HG02885 (cell line): ENCODE results near the gene DCLRE1A.

Experiments used
- ATAC-seq: cut with Tn5 transposase; IDR thresholded peaks from one replicate; pipeline ENCODE4 v1.9.1; 2021; ENCODE audit warnings: mild to moderate bottlenecking; ENCODE audit not compliant: unreplicated experiment, poor library complexity

DCLRE1A gene

GRCh38 chr10:113854013-113854760 is at the start of gene DCLRE1A, which contains the start of gene NHLRC2:
TSS of gene DCLRE1A (minus strand) at chr10:113854082. CDS start at chr10:113853182, 900 bp downstream.
TSS of gene NHLRC2 (plus strand) at chr10:113854661. CDS start at chr10:113854873, 212 bp downstream.
- ATAC-seq: peak; percentile 48

DNA sequence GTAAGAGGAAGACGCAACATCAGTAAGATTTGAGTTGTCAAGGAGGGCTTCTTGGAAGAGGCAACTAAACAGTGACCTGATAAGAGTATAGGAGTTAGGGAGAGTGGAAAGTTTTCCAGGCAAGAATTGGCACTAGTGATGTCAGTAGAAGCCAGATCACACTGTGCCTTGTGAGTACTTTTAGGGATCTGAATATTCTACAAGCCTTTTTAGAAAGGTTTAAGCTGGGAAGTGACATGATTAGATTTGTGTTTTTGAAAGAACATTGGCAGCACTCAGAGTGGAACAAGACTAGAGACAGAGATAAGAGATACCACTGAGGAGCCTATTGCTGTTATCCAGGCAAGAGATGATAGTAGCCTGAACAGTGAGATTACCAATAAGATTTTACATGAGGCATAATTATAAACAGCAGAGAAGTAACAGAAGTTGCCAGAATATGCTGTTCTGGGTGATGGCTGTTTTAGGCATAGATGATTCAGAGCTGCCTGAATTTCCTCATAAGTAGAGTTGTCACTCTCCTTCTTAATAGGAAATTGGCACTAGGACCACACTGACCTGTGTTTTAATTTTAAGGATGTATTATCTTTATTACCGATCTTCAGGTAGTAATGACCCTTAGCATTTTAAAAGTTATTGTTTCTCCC is 46.2 kb upstream of the DCLRE1A start:
- ATAC-seq: no peak

DNA sequence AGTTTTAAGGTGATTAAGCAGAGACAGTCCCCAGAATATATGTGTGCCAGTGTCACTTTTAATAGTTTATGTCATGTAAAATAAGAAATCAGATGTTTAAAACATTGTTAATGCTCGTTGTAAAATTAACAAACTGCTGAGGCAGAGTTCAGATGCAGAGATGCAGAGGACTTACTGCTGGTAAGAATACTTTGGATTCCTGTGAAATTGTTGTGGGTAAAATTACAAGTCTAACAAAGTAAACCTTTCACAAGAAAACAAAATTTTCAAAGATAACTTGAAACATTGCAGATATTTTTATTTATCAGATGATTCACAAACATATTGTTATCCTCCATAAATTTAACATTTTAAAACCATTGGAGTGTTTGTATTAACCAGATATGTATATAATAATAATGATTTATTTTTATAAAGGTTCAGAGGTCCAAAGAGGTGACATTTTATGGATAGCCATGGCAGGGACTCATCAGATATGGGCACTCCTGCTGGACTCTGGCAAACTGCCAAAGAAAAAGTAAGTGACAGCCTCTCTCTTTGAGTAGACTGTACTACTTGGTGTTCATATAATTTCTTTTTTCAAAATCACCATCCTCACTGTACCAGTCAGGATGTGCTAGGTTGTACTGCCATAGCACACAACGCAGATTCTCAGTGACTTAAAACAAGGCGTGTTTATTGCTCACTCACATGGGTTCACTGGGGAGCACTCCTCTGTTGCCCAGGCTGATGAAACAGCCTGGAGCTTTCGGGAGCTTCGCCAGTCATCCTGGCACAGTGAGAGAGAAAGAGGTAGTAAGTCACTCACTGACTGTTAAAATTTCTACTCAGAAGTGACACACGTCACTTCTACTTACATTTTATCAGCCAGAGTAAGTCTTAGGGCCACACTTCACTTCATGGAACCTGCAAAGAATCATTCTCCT is 44.1 kb upstream of the DCLRE1A start:
- ATAC-seq: no peak

DNA sequence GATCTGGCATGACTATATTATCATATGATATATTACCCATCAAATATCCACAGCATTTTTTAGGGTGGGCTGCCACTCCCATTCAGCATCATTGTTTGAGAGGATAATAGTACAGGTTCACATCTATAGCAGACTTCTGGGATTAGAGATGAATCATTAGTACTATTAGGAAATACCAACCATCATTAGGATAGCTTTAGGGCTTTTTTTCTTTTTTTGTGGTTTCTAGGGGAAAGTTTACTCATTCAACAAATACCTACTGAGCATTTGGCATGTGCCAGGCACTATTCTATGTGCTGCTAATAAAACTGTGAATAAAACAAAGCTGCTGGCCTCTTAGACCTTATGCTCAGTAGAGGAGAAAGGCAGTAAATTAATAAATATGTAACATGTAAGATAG is 41.1 kb upstream of the DCLRE1A start:
- ATAC-seq: no peak

DNA sequence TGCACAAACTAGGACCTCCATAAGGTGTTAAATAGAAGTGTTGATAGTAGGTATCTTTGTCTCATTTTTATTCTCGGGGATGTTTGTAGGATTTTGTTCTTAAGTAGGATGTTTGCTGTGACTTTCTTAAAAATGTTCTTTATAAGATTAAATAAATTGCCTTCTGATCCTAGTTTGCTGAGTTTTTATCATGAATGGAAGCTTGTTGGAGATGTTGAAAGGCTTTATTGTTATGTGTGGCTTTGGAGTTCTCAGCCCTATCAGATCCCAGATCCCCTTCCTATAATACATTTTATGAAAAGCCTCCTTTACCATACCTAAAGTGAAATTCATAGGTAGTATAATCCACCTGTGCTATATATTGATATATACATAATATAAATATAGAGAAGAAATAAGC is 40.7 kb upstream of the DCLRE1A start:
- no peak for ATAC-seq

- ATAC-seq: no peak
Measured at GRCh38 chr10:113893570-113893969, 39.7 kb upstream of the DCLRE1A start.

- no peak for ATAC-seq
Measured at GRCh38 chr10:113891476-113891875, 37.6 kb upstream of the DCLRE1A start.

GRCh38 chr10:113890769-113891168 is 36.9 kb upstream of the DCLRE1A start:
- no peak for ATAC-seq

GRCh38 chr10:113889911-113890310 is 36.0 kb upstream of the DCLRE1A start:
- no peak for ATAC-seq

GRCh38 chr10:113882240-113882639 is 28.4 kb upstream of the DCLRE1A start:
- no peak for ATAC-seq

GRCh38 chr10:113880236-113880635 is 26.4 kb upstream of the DCLRE1A start:
- no peak for ATAC-seq

DNA sequence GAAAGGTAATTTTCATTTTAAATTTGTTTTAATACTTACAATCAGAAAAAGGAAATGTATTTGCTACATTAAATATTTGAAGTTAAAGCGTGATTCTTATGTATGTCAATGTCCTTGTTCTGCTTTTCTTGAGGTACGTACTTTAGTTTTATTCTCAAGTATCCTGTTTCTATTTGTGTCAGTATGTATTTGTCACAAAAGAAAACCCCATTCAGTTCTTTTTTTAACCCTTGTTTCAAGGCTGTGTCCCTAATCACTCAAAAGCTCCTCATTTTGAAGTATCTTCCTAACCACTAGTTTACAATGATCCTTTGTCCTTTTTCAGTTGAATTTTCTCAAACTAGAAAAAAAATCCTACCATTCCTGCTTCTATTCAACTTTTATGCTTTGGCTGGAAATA is 25.8 kb upstream of the DCLRE1A start:
- ATAC-seq: peak; percentile 89

GRCh38 chr10:113876461-113876860 is 22.6 kb upstream of the DCLRE1A start:
- no peak for ATAC-seq

GRCh38 chr10:113875212-113875611 is 21.3 kb upstream of the DCLRE1A start:
- ATAC-seq: no peak

GRCh38 chr10:113872139-113873030 is 18.5 kb upstream of the DCLRE1A start:
- no peak for ATAC-seq

- ATAC-seq: no peak
Measured at GRCh38 chr10:113869789-113870188, 15.9 kb upstream of the DCLRE1A start.

DNA sequence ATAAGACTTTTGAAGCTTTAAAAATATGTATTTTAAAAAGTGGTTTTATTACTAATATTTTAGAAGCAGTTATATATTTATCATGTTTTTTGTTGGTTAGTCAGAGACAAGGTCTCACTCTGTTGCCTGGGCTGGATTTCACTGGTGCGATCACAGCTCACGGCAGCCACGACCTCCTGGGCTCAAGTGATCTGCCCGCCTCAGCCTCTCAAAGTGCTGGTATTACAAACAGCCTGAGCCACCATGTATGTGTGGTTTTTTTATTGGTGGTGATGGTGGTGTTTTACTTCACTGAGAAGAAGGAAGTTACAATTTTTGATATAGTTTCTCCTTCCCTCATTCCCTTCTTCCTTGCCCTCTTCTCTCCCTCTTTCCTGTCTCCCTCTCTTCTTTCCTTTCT is 14.0 kb upstream of the DCLRE1A start:
- no peak for ATAC-seq

DNA sequence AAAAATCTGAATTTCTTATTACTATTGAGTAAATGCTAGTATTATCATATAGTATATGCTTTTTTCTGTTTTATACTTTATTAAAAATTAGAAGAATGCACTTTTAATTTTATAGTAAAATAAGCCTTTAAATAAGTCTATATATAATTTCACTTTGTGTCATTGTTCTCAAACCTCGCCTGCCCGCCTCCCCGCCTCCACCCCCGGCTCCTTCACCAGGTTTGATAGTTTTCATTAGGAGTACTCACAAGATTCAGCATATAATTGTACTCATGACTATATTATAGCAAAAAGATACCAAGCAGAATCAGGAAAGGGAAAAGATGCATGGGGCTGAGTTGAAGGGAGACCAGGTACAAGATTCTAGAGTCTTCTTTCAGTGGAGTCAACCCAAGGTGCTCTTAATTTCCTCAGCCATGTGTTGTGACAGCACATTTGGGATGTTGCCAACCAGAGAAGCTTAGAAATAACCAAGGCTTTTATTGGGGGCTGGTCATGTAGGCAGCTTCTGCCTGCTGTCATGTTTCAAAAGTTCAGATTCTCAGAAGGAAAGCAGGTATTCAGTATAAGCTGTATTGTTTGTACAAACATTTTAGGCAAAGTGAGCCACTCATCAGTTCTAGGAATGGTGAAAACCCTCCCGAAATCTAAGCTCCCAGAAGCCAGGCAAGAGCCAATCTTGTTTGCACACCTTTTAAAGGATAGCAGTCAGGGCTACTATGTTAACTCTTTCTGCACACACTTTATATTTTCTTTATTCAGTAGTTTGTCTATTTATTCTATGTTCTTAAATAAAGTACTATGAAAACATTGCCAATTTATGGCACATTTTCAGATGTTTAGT is 12.9 kb upstream of the DCLRE1A start:
- ATAC-seq: no peak

DNA sequence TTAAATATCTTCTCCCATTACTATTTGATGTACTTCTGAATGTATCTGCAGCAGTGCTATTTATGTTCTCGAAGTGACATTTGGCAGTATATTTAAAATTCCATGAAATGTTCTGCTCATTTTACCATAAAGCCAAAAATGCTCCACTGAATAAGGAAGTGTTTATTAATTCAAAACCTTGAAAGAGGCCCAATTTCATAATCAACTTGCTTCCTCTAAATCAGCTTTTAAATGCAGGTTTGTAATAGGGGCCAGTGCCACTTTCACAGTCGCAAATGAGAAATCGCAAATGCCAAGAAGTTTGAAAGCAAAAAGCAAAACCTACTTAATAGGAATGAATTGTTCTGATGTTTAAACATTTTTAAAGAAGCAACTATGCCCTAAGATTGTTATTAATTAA is 12.0 kb upstream of the DCLRE1A start:
- ATAC-seq: no peak
